GM19240 (cell line): ENCODE data around the gene SYNJ1.
A peak's percentile ranks its signal among the peaks of the same experiment; 100 is the strongest.
"Not testable (repeated sequence)": the region's sequence is repeated elsewhere in the genome, so short reads cannot be mapped to it uniquely, and the experiment has no call there.

ENCODE experiments used
- DNase-seq: peaks from one replicate; pipeline ENCODE4 v3.0.0; 2011; ENCODE audit warnings: low spot score; ENCODE audit not compliant: insufficient read length

SYNJ1 gene

DNA sequence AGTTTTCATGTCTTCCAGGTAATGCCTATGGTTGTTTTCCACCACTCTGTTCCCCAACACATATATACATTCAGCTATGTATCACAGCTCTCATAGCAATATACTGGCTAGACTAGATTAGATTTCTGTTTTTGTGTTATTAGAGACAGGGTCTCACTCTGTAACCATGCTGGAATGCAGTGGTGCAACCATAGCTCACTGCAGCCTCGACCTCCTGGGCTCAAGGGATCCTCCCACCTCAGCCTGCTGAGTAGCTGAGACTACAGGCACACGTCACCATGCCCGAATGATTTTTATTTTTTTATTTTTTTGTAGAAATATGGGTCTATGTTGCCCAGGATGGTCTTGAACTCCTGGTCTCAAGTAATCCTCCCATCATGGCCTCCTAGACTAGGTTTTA lies 37.7 kb downstream of the SYNJ1 start:
- DNase-seq, result no peak

DNA sequence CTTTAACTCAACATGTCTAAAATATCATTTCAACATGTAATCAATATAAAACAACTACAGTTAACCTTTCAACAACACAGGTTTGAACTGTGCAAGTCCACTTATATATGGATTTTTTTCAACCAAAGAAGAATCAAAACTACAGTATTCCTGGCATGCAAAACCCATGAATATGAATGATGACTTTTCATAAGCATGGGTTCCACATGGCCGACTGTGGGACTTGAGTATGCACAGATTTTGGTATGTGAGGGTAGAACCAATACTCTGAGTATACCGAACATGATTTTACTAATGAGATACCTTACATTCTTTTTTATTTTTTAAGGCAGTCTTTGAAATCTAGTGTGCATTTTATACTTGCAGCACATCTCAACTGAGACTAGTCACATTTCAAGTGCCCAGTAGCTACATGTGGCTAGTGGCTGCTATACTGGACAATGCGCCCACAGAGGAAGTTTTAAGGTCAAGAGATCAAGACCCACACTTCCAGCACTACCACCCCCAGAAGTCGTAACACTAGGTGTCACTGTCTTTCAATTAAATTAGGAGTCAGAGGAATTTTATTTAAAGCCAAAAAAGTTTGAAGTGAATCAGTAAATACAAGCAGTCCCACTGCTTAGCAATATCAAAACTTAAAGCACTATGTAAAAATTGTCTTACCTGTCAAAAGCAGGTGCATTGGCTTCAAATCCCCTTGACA lies 40.0 kb downstream of the SYNJ1 start:
- no peak for DNase-seq

DNA sequence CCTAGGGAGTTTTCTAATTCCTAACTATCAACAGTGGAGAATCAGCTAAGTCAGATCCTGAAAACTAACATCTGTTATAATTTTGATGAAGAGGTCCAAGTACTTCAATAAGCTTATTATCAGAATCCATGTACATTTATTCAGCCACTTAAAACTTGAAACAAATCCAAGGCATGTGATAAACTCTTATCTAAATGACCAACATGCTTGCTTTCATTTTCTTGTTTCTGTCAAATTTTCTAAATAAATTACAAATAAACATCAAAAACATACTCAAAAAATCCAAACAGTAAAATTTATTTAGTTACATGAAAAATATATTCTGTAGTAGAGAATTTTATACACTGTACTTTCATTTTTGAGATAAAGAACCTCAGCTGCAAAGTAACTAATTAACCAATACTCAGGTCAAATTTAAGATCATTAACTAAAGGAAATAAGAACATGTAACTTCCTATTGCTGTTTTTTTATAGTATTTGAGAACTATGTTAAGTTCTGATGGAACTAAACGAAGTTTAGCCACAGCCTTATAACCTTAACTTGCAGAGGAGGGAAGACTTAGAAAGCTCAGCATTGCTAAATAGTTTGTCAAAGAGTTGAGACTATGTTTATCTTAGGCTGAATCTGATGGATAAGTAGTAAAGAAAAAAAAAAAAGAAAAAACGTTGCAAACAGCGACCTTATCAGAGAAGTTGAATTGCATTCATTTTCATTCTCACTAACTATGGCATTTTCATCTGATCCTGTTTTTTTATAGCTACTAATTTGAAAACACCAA lies 44.9 kb downstream of the SYNJ1 start:
- DNase-seq, result no peak

DNA sequence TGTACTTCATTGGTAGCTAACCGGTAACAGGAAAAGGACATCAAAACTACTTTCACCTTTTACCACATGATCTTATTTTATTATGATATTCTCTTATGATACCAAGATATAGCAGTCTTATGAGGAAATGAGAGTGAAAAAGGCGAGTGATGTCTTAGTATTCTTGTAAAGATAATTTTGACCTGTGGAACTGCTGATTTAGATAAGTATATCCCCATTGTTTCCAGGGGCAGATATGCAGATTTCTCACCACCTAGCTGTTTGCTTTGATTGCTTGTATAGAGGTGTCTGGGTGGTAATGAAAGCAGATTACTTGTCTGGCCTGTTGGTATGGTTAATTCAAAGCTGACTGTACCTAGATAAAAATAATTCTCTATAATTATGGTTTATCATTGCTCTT lies 53.1 kb downstream of the SYNJ1 start:
- no peak for DNase-seq

DNA sequence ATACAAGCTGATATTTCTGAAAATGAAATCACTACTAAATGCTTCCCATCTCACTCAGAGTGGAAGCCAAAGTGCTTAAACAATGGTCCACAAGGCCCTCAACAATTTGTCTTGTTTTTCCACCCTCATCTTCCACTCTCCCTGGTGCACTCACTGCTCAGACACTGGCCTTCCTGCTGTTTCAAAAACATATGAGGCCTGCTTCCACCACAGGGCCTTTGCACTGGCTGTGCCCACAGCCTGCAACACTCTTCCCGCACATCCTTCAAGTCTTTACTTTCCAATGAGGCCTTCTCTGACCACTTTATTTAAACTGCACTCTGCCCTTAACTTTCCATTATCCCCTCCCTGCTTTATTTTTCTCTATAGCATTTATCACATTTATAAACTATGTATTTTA lies 53.8 kb downstream of the SYNJ1 start:
- no peak for DNase-seq

DNA sequence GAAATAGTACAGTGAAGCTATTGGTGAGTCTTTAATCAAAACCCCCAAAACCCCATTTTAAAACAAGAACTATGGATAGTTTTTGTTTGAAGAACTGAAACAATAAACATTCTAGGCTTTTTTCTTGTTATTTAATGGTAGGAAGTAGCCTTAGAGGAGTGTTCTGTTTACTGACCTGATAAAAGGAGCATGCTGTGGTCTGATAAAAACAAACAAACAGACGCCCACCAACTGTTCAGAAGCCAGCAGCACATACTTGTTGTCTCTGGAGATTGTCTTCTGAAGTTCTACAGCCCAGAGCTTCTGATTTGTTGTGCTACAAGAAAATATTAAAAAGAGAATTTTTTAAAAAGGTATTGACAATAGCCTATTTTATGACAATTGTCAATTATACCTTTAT lies 61.6 kb downstream of the SYNJ1 start:
- no peak for DNase-seq

DNA sequence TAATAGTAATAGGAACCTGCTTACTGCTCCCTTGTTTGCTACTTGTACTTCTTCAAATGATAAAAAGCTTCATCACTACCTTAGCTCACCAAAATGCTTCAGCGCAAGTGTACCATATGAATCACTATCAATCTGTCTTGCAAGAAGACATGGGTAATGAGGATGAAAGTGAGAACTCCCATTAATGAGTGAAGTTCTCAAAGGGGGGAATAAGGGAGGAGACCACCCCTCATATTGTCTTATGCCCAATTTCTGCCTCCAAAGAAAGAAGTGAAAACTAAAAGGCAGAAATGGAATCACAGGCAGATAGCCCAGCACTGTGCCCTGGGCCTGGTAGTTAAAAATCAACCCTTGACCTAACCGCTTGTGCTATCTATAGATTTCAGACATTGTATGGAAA lies 63.7 kb downstream of the SYNJ1 start:
- DNase-seq, result not testable (repeated sequence)

DNA sequence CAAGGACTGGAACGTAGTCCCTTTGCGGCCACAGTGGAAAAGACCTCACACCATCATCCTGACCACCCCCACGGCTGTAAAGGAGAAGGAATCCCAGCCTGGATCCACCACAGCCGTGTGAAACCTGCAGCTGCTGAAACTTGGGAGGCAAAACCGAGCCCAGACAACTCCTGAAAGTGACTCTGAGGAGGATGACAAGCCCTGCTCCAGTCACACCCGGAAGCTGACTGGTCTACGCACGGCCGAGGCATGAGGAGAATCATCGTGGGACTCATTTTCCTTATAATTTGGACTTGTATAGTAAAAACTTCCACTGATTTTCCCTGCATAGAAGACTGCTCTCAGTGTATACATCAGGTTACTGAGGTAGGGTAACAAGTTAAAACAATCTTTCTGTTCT lies 65.8 kb downstream of the SYNJ1 start:
- DNase-seq, result not testable (repeated sequence)

DNA sequence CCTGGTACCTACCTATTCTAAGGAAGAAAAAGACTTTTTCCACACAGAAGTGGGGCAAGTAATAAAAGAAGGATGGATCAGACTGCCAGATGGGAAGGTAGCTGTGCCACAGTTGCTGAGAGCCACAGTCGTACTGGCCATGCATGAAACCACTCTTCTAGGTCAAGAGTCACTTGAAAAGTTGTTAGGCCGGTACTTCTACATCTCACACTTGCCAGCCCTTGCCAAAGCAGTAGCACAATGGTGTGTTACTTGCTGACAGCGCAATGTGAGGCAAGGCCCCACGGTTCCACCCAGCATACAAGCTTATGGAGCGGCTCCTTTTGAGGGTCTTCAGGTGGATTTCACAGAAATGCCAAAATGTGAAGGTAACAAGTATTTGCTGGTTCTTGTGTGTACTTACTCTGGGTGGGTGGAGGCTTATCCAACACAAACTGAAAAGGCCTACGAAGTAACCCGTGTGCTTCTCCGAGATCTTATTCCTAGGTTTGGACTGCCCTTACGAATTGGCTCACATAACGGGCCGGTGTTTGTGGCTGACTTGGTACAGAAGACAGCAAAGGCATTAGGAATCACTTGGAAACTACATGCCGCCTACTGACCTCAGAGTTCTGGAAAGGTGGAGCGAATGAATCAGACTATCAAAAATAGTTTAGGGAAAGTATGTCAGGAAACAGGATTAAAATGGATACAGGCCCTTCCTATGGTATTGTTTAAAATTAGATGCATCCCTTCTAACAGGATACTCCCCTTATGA lies 66.6 kb downstream of the SYNJ1 start:
- DNase-seq, result not testable (repeated sequence)

DNA sequence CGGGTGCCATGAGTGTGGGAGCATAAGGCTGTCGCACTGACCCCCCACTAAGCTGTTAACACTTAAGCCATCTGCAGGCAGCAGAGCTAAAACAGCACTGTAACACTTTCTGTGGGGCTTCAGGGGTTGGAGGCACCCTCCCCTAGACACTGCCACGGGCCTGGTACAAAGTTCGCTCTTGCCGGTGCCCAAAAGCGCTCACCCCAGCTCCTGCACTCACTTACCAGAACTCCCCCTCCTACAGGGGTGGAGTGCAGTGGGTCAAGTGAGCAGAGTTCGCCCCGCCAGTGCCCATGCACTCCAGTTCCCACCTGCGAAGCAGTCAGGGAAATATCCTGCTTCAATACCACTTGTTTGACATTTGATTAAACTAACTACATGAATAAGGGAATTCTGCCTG lies 69.3 kb downstream of the SYNJ1 start:
- DNase-seq, result no peak

DNA sequence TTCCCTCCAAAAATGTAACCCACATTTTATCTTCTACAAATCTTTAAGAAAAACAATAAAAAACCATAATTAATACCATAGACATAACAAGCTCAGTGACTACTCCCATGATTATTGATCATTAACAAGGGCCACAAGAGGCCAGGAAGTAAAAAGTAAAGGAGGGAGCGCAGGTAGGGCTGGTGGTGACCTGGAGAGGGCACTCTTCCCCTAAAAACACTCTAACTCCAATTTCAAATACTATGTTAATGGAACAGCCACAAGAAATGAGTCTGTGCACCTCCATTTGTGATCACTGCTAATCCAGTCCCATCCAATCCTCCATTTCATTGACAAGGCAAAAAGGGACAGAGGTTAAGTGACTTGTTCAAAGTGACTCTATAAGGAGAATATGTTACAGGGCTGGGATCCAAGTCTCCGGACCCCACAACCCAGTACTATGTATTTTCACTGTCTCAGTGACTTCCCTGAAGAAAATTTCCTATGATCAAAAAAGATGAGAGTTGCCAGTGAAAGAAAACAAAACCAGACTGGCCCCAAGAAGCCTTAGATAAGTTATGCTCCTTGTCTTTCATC lies 74.4 kb downstream of the SYNJ1 start:
- DNase-seq, result peak; percentile 45

DNA sequence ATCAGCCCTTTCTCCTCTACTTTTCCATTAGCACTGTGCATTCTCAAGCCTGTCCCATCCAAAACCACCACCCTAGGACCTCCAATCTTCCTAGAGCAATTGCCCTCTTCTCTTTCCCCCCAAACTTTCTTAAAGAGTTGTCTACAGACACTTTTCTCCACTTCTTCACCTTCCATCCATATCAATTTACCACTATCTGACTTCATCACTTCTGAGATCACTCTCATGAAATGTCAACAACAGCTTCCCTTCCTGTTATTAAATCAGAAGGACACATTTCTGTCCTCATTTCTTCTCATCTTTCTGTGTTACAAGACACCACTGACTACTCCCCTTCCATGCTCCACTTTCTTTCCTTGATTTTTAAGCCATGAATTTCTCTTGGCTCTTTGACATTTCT lies 79.6 kb downstream of the SYNJ1 start:
- no peak for DNase-seq

DNA sequence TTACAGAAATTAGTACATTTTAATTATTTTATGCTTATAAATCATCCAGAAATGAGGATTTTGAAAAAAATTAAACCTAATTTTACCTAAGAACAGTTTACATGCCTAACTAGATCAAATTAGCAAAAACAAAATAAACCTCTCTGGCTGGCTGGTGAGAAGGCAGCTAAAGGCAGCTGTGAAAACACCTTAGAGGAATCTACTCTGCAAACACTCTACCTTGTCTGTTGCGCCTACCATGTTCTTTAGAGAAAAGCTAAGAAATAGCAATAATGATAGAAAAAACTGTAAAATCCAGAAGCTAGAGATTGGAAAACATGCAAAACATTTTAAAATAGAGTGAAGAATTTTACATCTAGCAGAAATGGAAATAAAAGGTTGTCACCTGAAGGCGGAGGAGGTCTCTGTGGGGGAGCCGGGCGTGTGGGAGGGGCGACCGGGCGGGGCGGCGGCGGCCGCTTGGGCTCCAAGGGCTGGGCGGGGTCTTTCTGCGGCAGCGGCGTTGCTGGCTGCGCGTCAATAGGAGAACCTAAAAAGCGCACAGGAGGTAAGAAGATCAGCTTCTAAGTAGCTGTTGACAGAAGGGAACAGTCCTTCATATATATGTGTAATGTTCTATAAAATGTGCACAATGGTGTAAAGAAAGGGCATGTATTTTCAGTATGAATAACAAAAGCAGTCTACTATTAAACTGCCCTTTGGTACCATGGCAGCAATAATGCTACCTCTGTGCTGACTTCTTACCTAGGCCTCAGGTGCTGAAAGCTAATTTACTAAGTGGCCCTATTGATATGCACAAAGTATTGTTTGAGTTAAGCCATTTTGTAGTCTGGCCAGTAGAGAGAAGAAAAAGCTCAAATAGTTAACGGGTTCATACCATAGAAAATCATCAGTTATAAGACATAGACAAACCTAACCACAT lies 82.3 kb downstream of the SYNJ1 start:
- DNase-seq, result no peak

DNA sequence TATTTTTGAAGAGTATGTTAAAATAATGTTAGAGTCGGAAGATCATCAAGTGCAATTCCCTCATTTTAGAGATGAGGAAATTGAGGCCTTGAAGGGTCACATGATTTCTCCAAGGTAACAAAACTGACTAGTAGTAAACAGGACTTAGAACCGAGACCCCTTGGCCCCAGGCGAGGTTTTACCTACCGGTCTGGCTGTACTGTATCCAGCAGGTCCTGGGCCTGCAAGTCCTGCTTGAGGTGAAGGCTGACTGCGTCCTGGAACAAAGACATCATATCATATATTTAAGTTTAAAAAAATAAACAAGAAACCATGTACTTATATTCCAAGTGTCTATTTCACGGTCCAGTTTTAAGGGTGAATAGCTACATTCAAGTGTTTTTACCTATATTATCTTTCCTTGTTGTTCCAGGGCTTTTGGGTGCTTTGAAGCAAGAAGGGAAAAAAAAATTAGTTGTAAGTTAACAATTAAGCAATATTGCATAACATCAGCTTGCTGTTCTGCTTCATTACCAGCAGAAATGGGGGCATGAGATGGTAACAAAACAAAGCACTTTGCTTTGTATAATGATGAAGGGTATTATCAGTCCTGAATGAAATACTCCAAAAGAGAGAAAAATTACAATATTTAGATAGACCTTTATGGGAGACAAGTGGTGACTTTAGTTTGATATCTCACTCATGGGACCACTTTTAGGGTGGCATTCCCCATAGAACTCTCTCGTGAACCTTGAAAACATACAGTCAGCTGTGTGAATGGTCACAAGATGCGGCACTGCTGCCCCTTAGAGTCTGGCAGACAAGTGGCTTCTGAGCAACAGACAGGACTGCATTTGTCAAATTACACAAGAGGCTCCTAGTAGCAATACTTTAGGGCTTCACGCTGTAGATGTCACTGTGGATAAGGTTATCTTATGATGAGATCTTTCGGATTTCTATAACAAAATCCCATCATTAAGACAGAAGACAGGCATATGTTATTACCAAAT lies 85.8 kb downstream of the SYNJ1 start:
- no peak for DNase-seq

DNA sequence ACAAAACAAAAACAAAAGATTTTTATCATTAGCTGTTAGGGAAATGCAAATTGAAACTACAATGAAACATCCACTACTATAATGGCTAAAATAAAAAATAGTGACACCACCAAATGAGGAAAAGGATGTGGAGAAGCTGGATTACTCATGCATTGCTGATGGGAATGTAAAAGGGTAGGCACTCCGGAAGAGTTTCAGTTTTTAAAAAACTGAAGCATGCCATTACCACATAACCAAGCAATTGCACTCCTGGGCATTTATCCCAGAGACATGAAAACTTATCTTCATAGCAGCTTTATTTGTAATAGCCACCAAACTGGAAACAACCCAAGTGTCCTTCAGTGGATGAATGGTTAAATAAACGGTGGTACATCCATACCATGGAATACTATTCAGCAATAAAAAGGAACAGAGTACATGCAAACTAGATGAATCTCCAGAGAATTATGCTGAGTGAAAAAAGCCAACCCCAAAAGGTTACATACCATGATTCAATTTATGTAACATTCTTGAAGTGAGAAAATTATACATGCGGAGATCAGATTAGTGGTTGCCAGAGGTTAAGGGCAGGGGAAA lies 101.1 kb downstream of the SYNJ1 start:
- DNase-seq, result no peak

DNA sequence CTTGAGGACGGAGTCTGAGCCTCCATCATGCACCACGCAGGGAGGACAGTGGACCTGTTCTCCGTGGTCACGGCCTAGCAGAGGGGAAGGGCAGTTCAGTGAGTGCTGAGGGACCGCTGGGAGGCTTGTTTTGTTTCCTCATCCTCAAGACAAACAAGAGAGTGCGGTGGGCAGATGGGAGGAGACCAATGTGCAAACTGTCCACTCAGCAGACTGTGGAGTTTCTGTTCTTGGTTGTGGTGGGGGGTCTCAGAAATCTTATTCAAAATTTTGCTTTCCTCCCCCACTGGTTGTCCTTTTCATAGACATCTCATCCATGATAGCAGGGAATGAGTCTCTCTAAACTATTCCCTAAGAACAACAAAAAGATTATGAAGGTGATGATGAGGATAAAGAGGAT lies 109.6 kb downstream of the SYNJ1 start:
- DNase-seq, result not testable (repeated sequence)

DNA sequence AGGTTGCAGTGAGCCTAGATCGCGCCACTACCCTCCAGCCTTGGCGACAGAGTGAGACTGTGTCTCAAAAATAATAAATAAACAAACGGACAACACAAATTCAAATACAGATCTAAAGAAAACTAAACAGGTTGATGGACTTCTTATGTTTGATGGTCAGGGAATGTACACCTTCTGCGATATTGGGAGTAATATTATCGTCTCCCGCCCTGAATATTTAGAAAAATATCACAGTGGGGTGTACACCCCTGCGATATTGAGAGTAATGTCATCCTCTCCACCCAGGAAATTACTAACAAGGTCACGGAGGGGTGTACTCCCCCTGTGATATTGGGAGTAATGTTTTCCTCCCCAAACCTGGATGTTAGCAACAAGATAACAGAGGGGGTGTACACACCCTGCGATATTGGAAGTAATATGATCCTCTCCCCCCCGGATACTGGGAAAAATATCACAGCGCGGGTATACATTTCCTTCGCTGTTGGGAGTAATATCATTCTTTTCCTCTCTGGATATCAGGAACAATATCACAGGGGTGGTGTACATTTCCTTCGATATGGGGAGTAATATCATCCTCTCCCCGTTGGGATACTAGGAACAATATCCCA lies 114.3 kb downstream of the SYNJ1 start:
- no peak for DNase-seq

DNA sequence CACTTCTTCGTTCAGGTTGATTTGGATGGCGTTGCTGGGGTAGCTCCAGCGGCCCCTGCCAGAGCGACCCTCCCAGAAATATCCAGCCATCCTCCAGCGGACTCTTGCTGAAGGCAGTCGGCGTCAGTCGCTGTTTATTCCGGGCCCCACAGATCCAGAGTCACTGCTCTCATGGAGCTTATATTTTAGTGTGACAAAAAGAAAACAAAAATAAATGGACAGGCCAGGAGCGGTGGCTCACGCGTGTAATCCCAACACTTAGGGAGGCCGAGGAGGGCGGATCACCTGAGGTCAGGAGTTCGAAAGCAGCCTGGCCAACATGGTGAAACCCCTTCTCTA lies 114.8 kb downstream of the SYNJ1 start:
- DNase-seq, result no peak
